Natural killer cell (primary cell): ENCODE measurements around the gene LARP1. TPM values are rescaled to one million over a fixed set of nuclear protein-coding genes. Genes with fewer than 3 reads are reported as not detected.
A peak's percentile ranks its signal among the peaks of the same experiment; 100 is the strongest.

Experiments
- ATAC-seq, 3 donors: fragments of 150-1000 bp in 2 of 3; fragments of 200-7000 bp in 1 of 3; cut with Tn5 transposase; 1 replicate in 1 of 3; 2 replicates in 2 of 3; pipeline ENCODE4 v1.10.0; 2021; ENCODE audit warnings: mild to moderate bottlenecking in 2 of 3, moderate library complexity in 2 of 3
- DNase-seq, 2 donors: peaks; one replicate each; pipeline versions ENCODE4 v3.0.0 to v3.0.0-alpha.2; 2013 to 2021; ENCODE audit warnings: mixed read lengths in 1 of 2
- H3K27ac ChIP-seq: one replicate; pipeline ENCODE4 v1.5.1; 2013; ENCODE audit warnings: mild to moderate bottlenecking, low read length
- H3K27me3 ChIP-seq: one replicate; pipeline ENCODE4 v1.6.1; 2013; ENCODE audit warnings: low read length; ENCODE audit not compliant: control insufficient read depth, insufficient read depth
- H3K36me3 ChIP-seq: one replicate; pipeline ENCODE4 v1.6.1; 2013; ENCODE audit warnings: low read length; ENCODE audit not compliant: control insufficient read depth, insufficient read depth
- H3K4me1 ChIP-seq: one replicate; pipeline ENCODE4 v1.6.1; 2013; ENCODE audit warnings: low read length; ENCODE audit not compliant: control insufficient read depth, insufficient read depth
- H3K4me3 ChIP-seq: one replicate; pipeline ENCODE4 v1.5.1; 2013; ENCODE audit warnings: low read length
- H3K9me3 ChIP-seq: one replicate; pipeline ENCODE4 v1.6.1; 2013; ENCODE audit warnings: low read length; ENCODE audit not compliant: control insufficient read depth, insufficient read depth
- H3K27ac Mint-ChIP-seq, 2 donors: one replicate each; pipeline ENCODE4 v1.8.0; 2022; ENCODE audit warnings: mild to moderate bottlenecking in 2 of 2, mixed read lengths in 2 of 2, moderate library complexity in 1 of 2
- H3K27me3 Mint-ChIP-seq, 2 donors: one replicate each; pipeline ENCODE4 v1.8.0; 2022; ENCODE audit warnings: low read depth in 2 of 2, mixed read lengths in 2 of 2
- H3K36me3 Mint-ChIP-seq: one replicate; pipeline ENCODE4 v1.8.0; 2022; ENCODE audit warnings: mixed read lengths
- H3K4me1 Mint-ChIP-seq, 2 donors: one replicate each; pipeline ENCODE4 v1.8.0; 2022; ENCODE audit warnings: mixed read lengths in 2 of 2
- H3K4me3 Mint-ChIP-seq: one replicate; pipeline ENCODE4 v1.8.0; 2022; ENCODE audit warnings: mild to moderate bottlenecking, moderate library complexity, mixed read lengths
- H3K9me3 Mint-ChIP-seq, 2 donors: one replicate each; pipeline ENCODE4 v1.8.0; 2022; ENCODE audit warnings: mixed read lengths in 2 of 2
- WGBS: methylation state at CpG from one replicate; pipeline ENCODE4 v1.1.7; 2013; ENCODE audit warnings: missing lambda C conversion rate; ENCODE audit not compliant: insufficient coverage; 5-methylcytosine and 5-hydroxymethylcytosine counted together
- intact Hi-C: fragments of 100-400 bp; cut with micrococcal nuclease; formaldehyde crosslinking; loops from one replicate; pipeline ENCODE4 v1.14.2; 2022
- total RNA-seq, 4 donors: library from RNA; stranded (reverse); fragments of 120-200 nt in 1 of 4; gene quantifications; one replicate each; pipeline versions ENCODE4 v1.2.3 to v1.2.4, GENCODE V29; 2013 to 2022
- TF ChIP-seq, protein P1 (sequence below): fragments of 200-600 bp; IDR thresholded peaks from one replicate; pipeline ENCODE4 v1.8.0; 2022; ENCODE audit warnings: antibody characterized with exemption

LARP1 gene
- 100 to 1,000 TPM; 103 to 117 (median 112) TPM for total RNA-seq
- 58.4 TPM for total RNA-seq (2013)

DNA sequence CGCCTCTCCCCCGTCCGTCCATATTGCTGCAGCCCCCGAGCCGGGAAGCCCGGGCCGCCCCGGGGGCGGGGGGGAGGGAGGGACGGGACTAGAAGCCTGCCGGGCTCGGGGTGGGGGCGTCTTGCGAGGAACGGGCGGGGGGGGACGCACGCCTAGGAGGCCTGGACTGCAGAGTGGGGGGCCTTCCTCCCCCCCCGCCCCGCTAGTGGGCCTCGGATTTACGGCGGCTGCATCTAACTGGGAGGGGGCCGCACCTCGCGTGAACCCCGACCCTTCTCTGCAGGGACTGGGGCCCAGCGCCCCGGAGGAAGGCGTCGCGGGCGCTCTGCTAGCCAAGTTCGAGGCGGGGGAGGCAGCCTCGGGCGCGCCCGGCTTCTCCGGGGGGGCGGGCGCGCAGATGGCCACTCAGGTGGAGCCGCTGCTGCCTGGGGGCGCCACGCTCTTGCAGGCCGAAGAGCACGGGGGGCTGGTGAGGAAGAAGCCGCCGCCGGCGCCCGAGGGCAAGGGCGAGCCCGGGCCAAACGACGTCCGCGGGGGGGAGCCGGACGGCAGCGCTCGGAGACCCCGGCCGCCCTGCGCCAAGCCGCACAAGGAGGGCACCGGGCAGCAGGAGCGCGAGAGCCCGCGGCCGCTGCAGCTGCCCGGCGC, at the start of gene LARP1:
LARP1 (plus strand) TSS at position 17 of the 648 bp plus-strand sequence; CDS start at position 398, 381 bp downstream.
- no peaks in the 10 kb centered on the region for H3K27me3 Mint-ChIP-seq
- peak within 1 kb of the TSS; percentile 94 for H3K27ac ChIP-seq
- no peaks in the 10 kb centered on the region for H3K9me3 ChIP-seq
- H3K36me3 Mint-ChIP-seq, result no peaks in the 10 kb centered on the region
- WGBS, result under 1% methylated on average over 75 of the region's 75 CpGs
- H3K4me1 Mint-ChIP-seq, result peaks cover 44 to 45% of the 10 kb centered on the region in 2 donors
- H3K4me3 ChIP-seq, result peak within 1 kb of the TSS; percentile 77
- no peaks in the 10 kb centered on the region for H3K9me3 Mint-ChIP-seq
- peak in 2 of 3 donors; percentile 2 to 3 for ATAC-seq
- H3K27me3 ChIP-seq, result no peaks in the 10 kb centered on the region
- intact Hi-C loops, result loop anchor here (1.0 to 5.0 kb wide), 3 partner anchors 57 to 182 kb away; partner anchors contain the start of genes CNOT8 and GEMIN5
- H3K27ac Mint-ChIP-seq, result peak within 1 kb of the TSS; percentile 90 to 94
- TF ChIP-seq, protein P1, sequence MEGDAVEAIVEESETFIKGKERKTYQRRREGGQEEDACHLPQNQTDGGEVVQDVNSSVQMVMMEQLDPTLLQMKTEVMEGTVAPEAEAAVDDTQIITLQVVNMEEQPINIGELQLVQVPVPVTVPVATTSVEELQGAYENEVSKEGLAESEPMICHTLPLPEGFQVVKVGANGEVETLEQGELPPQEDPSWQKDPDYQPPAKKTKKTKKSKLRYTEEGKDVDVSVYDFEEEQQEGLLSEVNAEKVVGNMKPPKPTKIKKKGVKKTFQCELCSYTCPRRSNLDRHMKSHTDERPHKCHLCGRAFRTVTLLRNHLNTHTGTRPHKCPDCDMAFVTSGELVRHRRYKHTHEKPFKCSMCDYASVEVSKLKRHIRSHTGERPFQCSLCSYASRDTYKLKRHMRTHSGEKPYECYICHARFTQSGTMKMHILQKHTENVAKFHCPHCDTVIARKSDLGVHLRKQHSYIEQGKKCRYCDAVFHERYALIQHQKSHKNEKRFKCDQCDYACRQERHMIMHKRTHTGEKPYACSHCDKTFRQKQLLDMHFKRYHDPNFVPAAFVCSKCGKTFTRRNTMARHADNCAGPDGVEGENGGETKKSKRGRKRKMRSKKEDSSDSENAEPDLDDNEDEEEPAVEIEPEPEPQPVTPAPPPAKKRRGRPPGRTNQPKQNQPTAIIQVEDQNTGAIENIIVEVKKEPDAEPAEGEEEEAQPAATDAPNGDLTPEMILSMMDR, result no peak
- peak within 1 kb of the TSS; percentile 92 for H3K4me3 Mint-ChIP-seq
- H3K36me3 ChIP-seq, result no peaks in the 10 kb centered on the region
- H3K4me1 ChIP-seq, result peaks cover 29% of the 10 kb centered on the region
- DNase-seq, result no peak

DNA sequence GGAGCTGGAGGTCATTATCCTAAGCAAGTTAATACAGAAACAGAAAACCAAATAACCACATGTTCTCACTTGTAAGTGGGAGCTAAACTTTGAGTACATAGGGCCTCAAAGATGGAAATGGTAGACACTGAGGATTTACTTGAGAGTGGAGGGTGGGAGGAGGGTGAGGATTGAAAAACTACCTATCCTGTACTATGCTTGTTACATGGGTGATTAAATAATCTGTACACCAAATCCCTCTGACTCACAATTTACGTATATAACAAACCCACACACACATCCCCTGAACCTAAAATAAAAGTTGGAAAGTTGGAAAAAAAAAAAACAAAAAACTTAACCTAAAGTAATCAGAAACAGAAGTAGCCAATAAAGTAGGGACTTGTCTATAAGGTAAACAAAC, 48.8 kb upstream of the LARP1 start:
- no peaks in the 10 kb centered on the region for H3K27me3 Mint-ChIP-seq
- intact Hi-C loops, result no loop called here

DNA sequence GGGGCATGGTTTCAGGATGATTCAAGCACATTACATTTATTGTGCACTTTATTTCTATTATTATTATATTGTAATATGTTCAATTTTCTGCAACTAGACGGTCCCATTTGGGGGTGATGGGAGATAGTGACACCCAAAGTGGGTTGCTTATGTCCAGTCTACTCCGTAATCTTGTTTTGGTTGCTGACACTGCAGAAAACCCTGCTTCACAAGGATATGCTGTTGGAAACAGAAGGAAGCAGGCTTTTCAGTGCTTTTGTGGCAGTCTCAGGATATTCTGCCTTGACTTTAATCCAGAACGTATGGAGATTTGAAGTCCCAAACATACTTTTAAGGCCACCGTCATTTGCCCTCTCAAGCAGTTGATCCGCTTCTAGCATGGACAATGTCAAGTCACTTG, 47.5 kb upstream of the LARP1 start:
- H3K27me3 ChIP-seq, result no peaks in the 10 kb centered on the region
- TF ChIP-seq, protein P1, result no peak
- no peaks in the 10 kb centered on the region for H3K4me1 ChIP-seq
- Mint-ChIP-seq H3K4me3 (no peak overlapping the region), H3K9me3 (no peaks in the 10 kb centered on the region), H3K36me3 (no peaks in the 10 kb centered on the region), H3K4me1 (no peaks in the 10 kb centered on the region), H3K27me3 (no peaks in the 10 kb centered on the region), H3K27ac (no peak overlapping the region)
- no peaks in the 10 kb centered on the region for H3K36me3 ChIP-seq
- 93% methylated on average over 5 of the region's 5 CpGs for WGBS
- ATAC-seq (no peak), DNase-seq (no peak)
- no peak overlapping the region for H3K4me3 ChIP-seq
- H3K27ac ChIP-seq, result no peak overlapping the region
- intact Hi-C loops, result no loop called here
- no peaks in the 10 kb centered on the region for H3K9me3 ChIP-seq

More for the DNA sequence above, 48.8 kb upstream of the LARP1 start:
- Histone ChIP-seq H3K4me1 (no peaks in the 10 kb centered on the region), H3K27ac (no peak overlapping the region), H3K4me3 (no peak overlapping the region), H3K36me3 (no peaks in the 10 kb centered on the region), H3K9me3 (no peaks in the 10 kb centered on the region), H3K27me3 (no peaks in the 10 kb centered on the region)
- ATAC-seq, result no peak
- TF ChIP-seq, protein P1, result no peak
- no CpG with 5 or more reads among the region's 1 CpG for WGBS
- Mint-ChIP-seq H3K36me3 (no peaks in the 10 kb centered on the region), H3K9me3 (no peaks in the 10 kb centered on the region), H3K4me3 (no peak overlapping the region), H3K27ac (no peak overlapping the region), H3K4me1 (no peaks in the 10 kb centered on the region)
- DNase-seq, result no peak

DNA sequence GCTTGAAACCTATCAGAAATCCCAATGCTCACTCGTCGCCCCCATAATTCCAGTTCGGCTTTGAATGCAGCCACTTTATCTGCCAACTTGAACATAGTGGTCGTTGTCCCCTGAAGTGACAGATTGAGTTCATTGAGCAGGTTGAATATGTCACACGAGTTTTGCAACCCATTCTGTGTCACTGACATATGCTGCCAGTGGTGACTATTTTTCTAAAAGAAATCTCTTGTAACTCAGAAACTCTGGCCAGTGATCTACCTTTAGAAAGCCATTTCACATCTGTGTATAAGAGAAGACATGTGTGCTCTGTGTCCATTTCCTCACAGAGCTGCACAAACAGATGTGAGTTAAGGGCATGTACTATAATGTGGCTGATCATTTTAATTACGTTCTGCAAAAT, 47.0 kb upstream of the LARP1 start:
- no peaks in the 10 kb centered on the region for H3K36me3 ChIP-seq
- no peaks in the 10 kb centered on the region for H3K27me3 ChIP-seq
- Mint-ChIP-seq H3K27me3 (no peaks in the 10 kb centered on the region), H3K9me3 (no peaks in the 10 kb centered on the region), H3K36me3 (no peaks in the 10 kb centered on the region), H3K4me3 (no peak overlapping the region), H3K27ac (peak overlapping the region in 1 of 2 donors; percentile 13), H3K4me1 (no peaks in the 10 kb centered on the region)
- no peaks in the 10 kb centered on the region for H3K9me3 ChIP-seq
- H3K4me3 ChIP-seq, result no peak overlapping the region
- TF ChIP-seq, protein P1, result no peak
- 82% methylated on average over 6 of the region's 6 CpGs for WGBS
- DNase-seq, result no peak
- H3K4me1 ChIP-seq, result no peaks in the 10 kb centered on the region
- no peak overlapping the region for H3K27ac ChIP-seq
- intact Hi-C loops, result no loop called here
- no peak for ATAC-seq
